Measurements from ENCODE around the gene CDNF.

Gene CDNF

DNA sequence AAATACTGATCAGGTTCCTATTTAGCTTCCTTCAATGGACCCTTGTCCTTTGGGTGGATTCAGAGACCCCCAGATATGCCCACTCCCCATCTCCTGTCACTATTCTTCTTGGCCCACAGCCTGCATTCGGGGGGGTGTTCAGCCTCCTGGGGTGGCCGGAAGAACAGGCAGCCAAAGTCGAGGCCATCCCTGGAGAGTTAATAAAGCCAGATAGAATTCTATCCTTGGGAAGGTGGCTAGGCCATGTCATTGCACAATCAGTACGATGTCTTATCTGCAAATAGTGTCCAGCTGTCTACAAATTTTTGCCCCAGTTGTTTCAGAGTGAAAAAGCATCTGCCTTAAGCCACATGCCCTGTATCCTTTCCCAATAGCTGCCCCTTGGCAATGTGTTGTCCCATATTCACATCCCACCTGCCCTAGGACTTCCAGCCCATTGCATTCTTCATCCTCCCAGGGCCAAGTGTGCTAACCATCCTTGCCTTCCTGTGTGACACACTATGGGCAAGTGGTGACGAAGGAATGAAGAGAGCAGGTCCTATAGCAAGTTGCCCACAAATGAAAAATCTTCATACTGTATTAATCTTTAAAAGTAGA, 53.3 kb downstream of the CDNF start:
- no peak for DNase-seq

DNA sequence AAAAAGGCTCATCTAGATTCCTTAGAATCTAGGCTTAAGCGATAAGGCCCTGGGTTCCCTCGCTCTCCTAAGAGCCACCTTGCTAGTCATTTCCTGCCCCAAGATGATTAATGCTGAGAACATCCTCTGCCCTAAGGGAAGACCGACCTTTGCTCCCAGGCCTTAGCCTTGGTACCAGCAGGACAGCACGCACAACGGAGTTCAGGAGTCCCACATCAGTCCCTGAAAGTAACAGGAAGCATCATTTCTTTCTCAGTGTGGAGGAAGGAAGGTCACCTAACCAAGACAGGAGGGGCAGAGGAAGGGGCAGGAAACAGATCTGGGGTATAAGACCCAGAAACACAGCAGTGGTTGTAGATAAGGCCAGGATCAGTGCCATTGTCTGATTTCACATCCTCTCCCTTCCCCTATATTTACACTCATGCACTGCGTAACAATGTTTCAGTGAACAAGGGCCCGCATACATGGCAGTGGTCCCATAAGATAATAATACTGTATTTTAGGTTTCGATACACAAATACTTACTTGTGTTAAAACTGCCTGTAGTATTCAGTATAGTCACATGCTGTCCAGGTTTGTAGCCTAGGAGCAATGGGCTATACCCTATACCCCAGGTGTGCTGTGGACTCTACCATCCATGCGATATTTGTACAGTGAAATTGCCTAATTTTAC, 55.0 kb downstream of the CDNF start:
- DNase-seq = no peak

DNA sequence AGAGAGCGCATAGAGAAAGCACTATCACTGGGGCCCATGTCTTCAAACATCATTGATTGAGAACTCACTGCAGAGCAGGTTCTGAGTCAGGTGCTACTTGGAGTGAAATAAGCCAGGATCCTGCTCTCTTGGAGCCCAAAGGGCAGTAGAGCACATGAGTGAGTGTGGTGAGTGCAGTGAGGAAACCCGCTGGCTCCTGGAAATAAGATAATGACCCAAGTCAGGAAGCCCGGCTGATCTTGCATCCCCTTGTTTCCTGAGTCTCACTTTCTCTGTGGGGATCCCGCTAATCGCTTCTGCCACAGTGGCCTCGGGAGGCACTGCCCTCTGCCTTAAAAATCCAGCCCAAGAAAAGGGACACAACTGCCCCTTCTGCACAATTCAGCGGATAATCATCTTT, 56.1 kb downstream of the CDNF start:
- no peak for DNase-seq

DNA sequence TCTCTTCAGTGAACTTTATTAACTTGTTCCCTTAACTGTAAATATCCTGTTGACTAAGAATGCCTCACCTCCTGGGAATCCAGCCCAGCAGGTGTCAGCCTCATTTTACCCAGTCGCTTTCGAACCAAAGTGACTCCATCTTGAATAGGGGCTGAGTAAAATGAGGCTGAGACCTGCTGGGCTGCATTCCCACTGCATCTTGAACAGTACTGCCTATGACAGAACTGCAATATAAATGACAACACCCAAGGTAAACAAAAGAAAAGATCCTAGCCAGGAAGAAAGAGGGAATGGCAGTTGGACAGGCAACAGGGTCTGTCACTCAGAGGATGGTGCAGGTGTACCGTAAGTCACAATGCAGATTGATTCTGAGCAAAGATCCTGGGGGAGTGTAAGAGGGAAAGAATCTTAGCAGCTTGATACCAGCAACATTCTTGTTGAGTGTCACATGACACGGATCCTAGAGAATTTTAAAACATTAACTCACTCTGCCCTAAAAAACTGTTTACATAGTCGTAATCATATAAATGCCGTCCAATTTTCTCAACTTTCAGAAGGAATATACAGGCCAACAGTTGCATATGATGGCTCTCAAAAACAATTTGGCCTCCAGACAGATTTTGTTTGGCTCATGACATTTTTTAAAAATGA, 58.7 kb downstream of the CDNF start:
- DNase-seq = no peak

DNA sequence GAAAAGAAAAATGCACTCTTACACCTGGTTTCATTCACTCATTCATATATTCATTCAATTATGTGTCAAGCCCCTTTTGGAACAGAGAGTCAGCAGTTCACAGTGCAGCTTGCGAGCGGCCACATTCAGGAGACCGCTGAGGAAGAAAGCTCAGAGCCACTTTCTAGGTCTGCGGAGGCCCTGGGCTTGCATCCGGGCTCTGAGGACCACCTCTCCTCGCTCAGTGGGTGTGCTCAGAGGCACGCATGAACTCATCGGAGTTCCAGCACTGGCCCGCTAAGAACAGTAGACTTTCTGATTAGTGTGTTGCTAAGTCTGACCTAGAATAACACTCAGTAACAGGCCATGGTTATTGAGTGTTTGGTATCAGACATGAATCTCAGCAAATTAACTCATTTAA, 61.3 kb downstream of the CDNF start:
- no peak for DNase-seq

DNA sequence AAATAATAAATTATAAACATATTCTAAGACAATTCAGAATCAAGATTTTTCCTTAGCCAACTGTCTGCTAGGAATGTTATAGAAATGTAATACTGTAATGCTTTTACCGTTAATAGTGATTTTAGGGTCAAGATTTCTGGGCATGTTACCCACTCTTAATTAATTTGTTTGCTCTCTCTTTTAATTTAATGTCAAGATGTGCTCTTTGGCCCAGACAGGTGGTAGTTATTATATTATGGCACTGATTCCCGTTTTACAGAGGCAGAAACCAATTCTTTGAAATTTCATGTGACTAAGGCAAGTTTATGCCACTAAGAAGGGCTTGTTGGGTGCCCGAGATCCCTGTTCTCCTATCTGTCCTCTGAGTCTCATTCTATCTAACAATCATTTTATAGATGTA, 62.2 kb downstream of the CDNF start:
- no peak for DNase-seq

DNA sequence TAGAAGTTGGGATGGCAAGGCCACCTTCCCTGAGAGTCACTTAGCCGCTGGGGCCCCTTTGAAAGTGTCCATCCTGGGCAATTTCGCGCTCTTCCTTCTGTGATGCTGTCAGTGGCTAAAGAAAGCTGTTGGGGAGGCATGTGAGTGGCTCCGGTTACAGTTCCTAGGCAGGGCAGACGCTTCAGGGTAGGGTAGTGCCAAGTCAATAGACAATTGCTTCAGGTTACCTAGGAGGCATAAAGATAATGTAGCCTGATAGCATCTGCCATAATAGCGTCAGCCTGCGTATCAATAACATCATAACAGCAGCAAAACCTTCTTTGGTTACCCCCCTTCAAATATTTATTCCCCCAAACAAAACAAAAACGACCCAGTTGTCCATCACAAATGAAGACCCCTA, 63.0 kb downstream of the CDNF start, which contains the start of gene FAM107B:
Gene FAM107B (minus strand): TSS at position 101 of the 400 bp plus-strand sequence. CDS start 234 bp downstream, outside the sequence.
- DNase-seq = no peak

DNA sequence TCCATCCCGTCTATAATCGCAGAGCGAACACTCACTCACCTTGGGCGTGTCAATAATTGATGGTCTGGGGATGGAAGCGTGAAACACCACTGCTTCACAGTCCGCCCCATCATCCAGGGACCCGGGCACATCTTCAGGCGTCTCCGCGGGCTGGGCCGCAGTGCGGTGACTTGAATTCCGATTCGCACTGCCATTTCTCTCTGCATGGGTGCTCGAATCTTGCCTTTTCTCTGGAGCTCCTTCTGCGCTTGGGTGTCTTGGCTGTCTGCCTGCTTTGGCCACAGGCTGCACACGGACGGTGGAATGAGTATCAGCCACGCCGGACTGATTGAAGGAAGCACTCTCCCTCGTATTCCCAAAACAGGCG, 63.6 kb downstream of the CDNF start:
- no peak for DNase-seq

DNA sequence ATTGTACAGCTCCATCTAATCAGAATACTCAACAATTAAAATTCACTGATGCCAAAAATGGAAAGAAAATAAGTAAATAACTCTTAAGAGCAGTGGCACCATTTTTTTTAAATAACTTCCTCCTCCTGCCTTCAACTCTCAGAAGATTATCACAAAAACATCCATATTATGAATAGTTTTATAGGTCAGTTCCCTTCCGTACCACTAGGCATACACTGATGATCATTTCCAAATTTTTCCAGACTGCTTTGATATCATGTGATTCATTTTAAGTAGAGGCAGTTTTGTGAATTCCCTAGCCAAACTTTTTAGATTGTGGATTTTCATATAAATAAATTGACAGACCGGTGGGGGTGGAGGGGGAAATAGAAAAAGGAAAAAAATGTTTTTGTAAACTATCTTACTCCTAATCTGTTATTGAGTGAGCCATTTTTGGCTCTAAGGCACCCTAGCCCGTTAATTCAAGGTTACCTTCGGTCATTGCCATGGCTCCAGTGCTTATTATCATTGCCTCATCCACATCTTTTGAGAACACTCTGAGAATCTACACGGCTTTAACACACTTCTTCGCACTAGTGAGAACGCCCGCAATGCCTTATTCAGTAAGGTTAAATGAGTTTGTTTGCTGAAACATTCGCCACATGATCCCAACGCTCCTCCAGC, 64.2 kb downstream of the CDNF start:
- no peak for DNase-seq

DNA sequence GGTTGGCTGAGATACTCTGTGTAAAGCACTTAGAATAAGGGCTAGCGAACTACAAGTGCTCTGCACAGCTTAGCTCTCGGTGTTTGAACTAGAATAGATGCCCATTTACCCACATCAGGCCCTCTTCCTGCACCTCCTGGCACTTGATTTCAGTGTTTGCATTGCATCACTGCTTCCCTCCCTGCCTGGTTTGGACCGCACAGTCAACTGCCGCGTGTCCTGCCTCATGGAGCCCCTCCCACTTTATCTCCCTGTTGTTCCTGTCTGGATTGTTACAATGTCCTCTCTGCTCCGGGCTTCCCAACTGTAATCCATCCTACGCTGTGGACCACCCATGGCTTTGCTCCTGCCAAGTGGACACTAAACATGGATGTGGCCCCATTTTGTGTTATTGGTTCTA, 65.4 kb downstream of the CDNF start:
- no peak for DNase-seq

DNA sequence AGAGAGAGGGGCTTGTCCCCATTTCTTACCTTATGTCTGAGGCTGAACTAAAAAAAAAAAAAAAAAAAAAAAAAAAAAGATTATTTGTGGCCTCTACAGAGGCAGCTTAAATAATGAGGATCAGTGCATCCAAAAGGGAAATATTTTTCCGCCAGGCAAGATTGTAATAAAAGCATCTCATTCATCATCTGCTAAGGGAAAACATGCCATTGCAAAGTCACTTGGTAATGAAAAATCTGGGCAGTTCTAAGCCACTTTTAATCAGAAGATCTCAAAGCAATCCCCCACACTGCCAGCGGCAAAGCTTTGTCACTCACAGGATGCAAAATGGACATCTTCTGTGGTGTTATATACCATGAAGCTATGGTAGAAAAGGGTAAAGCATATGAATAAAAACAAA, 66.9 kb downstream of the CDNF start:
- no peak for DNase-seq

Measured in NCI-H1930 (cell line).